Smooth muscle cell (in vitro differentiated cells): ENCODE data around the gene SNX5. TPM values are rescaled to one million over a fixed set of nuclear protein-coding genes. Genes with fewer than 3 reads are reported as not detected.

Source experiments
- DNase-seq: peaks from one replicate; lab custom pipeline; 2025; ENCODE audit not compliant: unreplicated experiment; lab: John Stamatoyannopoulos, UW
- H2AFZ ChIP-seq: fragments of 200-600 bp; sonication (generic); 2 replicates; pipeline ENCODE4 v1.6.0; 2016; ENCODE audit warnings: antibody characterized with exemption, low read depth, mild to moderate bottlenecking
- H3F3A ChIP-seq: fragments of 200-600 bp; sonication (generic); 2 replicates; pipeline ENCODE4 v1.6.0; 2017; ENCODE audit warnings: antibody characterized with exemption, low read depth
- H3K27ac ChIP-seq: fragments of 200-600 bp; sonication (generic); 2 replicates; pipeline ENCODE4 v1.5.1; 2016; ENCODE audit warnings: low read depth, mild to moderate bottlenecking
- H3K27me3 ChIP-seq: fragments of 200-600 bp; sonication (generic); 2 replicates; pipeline ENCODE4 v1.6.1; 2016; ENCODE audit warnings: low read depth, mild to moderate bottlenecking
- H3K36me3 ChIP-seq: fragments of 200-600 bp; sonication (generic); 2 replicates; pipeline ENCODE4 v1.5.1; 2016; ENCODE audit warnings: low read depth
- H3K4me1 ChIP-seq: fragments of 200-600 bp; sonication (generic); 2 replicates; pipeline ENCODE4 v1.5.1; 2016; ENCODE audit warnings: low read depth
- H3K4me2 ChIP-seq: fragments of 200-600 bp; sonication (generic); 2 replicates; pipeline ENCODE4 v1.6.0; 2016; ENCODE audit warnings: mild to moderate bottlenecking
- H3K4me3 ChIP-seq: fragments of 200-600 bp; sonication (generic); 2 replicates; pipeline ENCODE4 v1.5.1; 2016; ENCODE audit warnings: mild to moderate bottlenecking
- H3K79me2 ChIP-seq: fragments of 200-600 bp; sonication (generic); 2 replicates; pipeline ENCODE4 v1.6.0; 2016; ENCODE audit warnings: low read depth, mild to moderate bottlenecking
- H3K9ac ChIP-seq: fragments of 200-600 bp; sonication (generic); 2 replicates; pipeline ENCODE4 v1.6.0; 2016; ENCODE audit warnings: low read depth
- H3K9me3 ChIP-seq: fragments of 200-600 bp; sonication (generic); replicated peaks from 2 replicates; pipeline ENCODE4 v1.5.1; 2016; ENCODE audit warnings: low read depth
- H4K20me1 ChIP-seq: fragments of 200-600 bp; sonication (generic); 2 replicates; pipeline ENCODE4 v1.6.0; 2016; ENCODE audit warnings: low read depth
- WGBS: methylation state at CpG from one replicate; pipeline ENCODE4 v1.1.7; 2016; ENCODE audit warnings: low lambda C conversion rate; 5-methylcytosine and 5-hydroxymethylcytosine counted together
- polyA plus RNA-seq: library from polyadenylated mRNA; unstranded; fragments of >200 nt; fragmentation: Nextera tagmentation; extraction: Ambion mirVana; gene quantifications from 2 replicates; pipeline ENCODE4 v1.2.1, GENCODE V29; 2016
- total RNA-seq: library from RNA; depleted of rRNA; stranded (reverse); fragments of >200 nt; gene quantifications from 2 replicates; pipeline ENCODE4 v1.2.3, GENCODE V29; 2014
- TF ChIP-seq, protein P1 (sequence below): fragments of 200-600 bp; sonication (generic); IDR thresholded peaks from 2 replicates; pipeline ENCODE4 v1.5.1; 2017; ENCODE audit warnings: borderline replicate concordance, mild to moderate bottlenecking, antibody characterized with exemption; ENCODE audit not compliant: insufficient read depth, poor library complexity, severe bottlenecking

Gene SNX5
- total and polyA plus RNA-seq, 2 experiments from 2014 or later, result 46.3 to 100 TPM

DNA sequence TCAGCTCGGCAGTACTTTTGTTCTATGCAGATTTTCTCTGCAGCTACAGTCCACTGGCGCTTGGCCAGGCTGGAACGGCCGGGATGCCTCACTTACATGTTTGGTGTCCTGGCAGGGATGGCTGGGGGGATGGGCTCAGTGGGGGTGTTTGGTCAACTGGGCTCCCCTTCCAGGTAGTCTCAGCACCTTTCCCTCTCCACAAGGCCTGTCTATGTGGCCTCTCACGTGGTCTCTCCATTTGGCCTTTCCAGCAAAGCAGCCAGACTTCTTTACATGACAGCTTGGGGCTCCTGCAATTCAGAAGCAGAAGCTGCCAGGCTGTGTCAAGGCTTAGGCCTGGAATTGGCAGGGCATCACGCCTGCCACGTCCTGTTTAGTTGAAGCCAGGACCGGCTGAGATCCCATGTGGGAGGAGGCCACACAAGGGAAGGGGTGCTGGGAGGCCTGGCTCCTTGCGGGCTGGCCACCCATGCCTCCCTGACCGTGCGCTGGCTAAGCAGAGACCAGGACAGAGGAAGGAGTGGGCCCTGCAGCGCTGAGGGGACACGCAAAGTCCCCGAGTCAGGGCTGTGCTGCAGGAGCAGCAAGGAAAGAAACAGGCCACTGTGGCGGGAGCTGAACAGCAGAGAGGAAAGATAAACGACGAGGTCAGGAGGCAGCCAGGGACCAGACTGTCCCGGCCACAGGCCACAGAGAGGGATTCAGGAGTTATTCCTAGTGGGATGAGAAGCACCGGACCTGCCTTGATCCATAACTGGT is 39.1 kb upstream of the SNX5 start:
- Histone ChIP-seq H3F3A (no peaks in the 10 kb centered on the region), H3K79me2 (no peaks in the 10 kb centered on the region), H3K27ac (no peak overlapping the region), H3K9me3 (no peaks in the 10 kb centered on the region), H3K27me3 (no peaks in the 10 kb centered on the region), H3K4me3 (no peak overlapping the region), H3K36me3 (no peaks in the 10 kb centered on the region), H2AFZ (peak overlapping the region; percentile 14), H4K20me1 (no peaks in the 10 kb centered on the region), H3K4me1 (no peaks in the 10 kb centered on the region), H3K9ac (no peak overlapping the region), H3K4me2 (no peak overlapping the region)
- WGBS, result 69% methylated on average over 19 of the region's 19 CpGs
- TF ChIP-seq, protein P1, sequence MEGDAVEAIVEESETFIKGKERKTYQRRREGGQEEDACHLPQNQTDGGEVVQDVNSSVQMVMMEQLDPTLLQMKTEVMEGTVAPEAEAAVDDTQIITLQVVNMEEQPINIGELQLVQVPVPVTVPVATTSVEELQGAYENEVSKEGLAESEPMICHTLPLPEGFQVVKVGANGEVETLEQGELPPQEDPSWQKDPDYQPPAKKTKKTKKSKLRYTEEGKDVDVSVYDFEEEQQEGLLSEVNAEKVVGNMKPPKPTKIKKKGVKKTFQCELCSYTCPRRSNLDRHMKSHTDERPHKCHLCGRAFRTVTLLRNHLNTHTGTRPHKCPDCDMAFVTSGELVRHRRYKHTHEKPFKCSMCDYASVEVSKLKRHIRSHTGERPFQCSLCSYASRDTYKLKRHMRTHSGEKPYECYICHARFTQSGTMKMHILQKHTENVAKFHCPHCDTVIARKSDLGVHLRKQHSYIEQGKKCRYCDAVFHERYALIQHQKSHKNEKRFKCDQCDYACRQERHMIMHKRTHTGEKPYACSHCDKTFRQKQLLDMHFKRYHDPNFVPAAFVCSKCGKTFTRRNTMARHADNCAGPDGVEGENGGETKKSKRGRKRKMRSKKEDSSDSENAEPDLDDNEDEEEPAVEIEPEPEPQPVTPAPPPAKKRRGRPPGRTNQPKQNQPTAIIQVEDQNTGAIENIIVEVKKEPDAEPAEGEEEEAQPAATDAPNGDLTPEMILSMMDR, result no peak
- DNase-seq, result no peak

DNA sequence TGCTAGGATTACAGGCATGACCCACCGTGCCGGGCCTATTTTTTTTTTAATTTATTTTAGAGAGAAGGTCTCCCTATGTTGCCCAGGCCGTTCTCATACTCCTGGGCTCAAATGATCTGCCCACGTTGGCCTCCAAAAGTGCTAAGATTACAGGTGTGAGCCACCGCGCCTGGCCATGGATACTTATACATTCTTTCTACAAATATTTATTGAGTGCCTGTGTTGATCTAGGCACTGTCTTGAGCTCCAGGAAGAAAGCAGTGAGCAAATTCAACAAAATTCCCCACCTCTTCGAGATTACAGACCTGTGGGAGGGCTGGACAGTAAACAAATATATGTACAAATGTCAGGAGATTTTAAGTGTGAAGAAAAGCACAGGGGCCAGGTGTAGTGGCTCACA is 38.1 kb upstream of the SNX5 start:
- H3K9me3 ChIP-seq, result no peaks in the 10 kb centered on the region
- no peaks in the 10 kb centered on the region for H3K27me3 ChIP-seq
- no peak overlapping the region for H3K4me3 ChIP-seq
- no peaks in the 10 kb centered on the region for H3K79me2 ChIP-seq
- no peaks in the 10 kb centered on the region for H3F3A ChIP-seq
- no peak overlapping the region for H3K27ac ChIP-seq
- TF ChIP-seq, protein P1, result no peak
- H2AFZ ChIP-seq, result no peak overlapping the region
- DNase-seq, result no peak
- WGBS, result 95% methylated on average over 7 of the region's 7 CpGs
- H3K4me1 ChIP-seq, result no peaks in the 10 kb centered on the region
- H4K20me1 ChIP-seq, result no peaks in the 10 kb centered on the region
- H3K9ac ChIP-seq, result no peak overlapping the region
- H3K4me2 ChIP-seq, result no peak overlapping the region
- no peaks in the 10 kb centered on the region for H3K36me3 ChIP-seq

DNA sequence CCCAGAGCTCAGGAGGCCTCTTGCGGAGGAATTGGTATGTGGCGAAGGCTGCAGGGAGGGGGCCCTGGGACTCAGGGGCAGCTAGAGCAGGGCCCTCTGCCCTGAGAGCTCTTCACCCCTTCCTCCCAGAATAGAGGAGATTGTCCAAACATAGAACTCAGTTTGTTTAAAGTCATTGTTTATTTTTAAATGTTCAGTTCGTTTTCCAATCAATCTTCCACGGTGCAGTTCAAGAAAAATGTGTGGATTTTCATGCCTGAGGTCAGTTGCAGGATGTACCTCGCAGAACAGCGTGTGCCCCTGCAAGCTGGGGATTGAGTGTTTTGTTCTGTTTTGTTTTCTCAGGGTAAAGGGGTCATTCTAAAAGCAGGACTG is 37.4 kb upstream of the SNX5 start:
- Histone ChIP-seq H4K20me1 (no peaks in the 10 kb centered on the region), H3K4me3 (no peak overlapping the region), H3F3A (no peaks in the 10 kb centered on the region), H3K9ac (no peak overlapping the region), H3K79me2 (no peaks in the 10 kb centered on the region), H3K36me3 (no peaks in the 10 kb centered on the region), H3K27ac (no peak overlapping the region), H3K27me3 (no peaks in the 10 kb centered on the region), H2AFZ (no peak overlapping the region), H3K4me2 (no peak overlapping the region), H3K9me3 (no peaks in the 10 kb centered on the region), H3K4me1 (no peaks in the 10 kb centered on the region)
- no peak for DNase-seq
- 70% methylated on average over 6 of the region's 6 CpGs for WGBS
- TF ChIP-seq, protein P1, result no peak
